Upper lobe of left lung (tissue), 4 donors: ENCODE data around the gene CAPN3.

Experiments
- EP300 ChIP-seq, 4 donors: sonication (generic); formaldehyde crosslinking; IDR thresholded peaks; one replicate each; pipeline ENCODE4 v1.5.1; 2017; ENCODE audit warnings: antibody characterized with exemption in 4 of 4, control low read depth in 2 of 4
- POLR2A ChIP-seq, 4 donors: fragments of 450-650 bp; IDR thresholded peaks; one replicate each; pipeline ENCODE4 v1.5.1; 2016 to 2017; ENCODE audit warnings: antibody characterized with exemption in 4 of 4, mild to moderate bottlenecking in 2 of 4
- POLR2AphosphoS5 ChIP-seq, 2 donors: sonication (generic); formaldehyde crosslinking; IDR thresholded peaks; one replicate each; pipeline ENCODE4 v1.5.1; 2017; ENCODE audit warnings: antibody characterized with exemption in 2 of 2
- TF ChIP-seq, protein P1 (sequence below), 6 experiments: fragments of 450-650 bp in 4 of 6; fragments of 200-600 bp in 2 of 6; sonication (generic) in 2 of 6; IDR thresholded peaks; one replicate each; pipeline ENCODE4 v1.5.1; 2016 to 2019; ENCODE audit warnings: antibody characterized with exemption in 6 of 6

DNA sequence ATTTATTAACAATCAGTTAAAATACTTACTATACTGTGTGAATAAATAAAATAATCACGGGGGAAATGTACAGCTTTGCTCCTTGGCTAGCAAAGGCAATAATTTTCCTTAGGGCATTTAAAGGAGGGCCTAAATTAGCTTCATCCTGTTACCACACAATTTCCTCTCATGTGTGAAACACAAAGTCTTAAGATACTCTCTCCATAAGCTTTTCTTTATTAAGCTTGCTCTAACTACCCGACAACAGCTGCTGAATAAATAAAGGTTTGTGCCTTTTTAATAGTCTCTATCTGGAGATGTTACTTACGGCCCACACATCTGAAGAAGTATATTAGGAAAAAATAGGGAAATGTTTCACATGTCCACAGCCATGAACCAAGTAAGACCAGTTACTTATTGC is 102.0 kb downstream of the CAPN3 start:
- TF ChIP-seq POLR2A (IDR thresholded peaks at IDR 0.05) (no peak), POLR2AphosphoS5 (IDR thresholded peaks at IDR 0.05) (no peak), EP300 (IDR thresholded peaks at IDR 0.05) (no peak)
- TF ChIP-seq, protein P1, sequence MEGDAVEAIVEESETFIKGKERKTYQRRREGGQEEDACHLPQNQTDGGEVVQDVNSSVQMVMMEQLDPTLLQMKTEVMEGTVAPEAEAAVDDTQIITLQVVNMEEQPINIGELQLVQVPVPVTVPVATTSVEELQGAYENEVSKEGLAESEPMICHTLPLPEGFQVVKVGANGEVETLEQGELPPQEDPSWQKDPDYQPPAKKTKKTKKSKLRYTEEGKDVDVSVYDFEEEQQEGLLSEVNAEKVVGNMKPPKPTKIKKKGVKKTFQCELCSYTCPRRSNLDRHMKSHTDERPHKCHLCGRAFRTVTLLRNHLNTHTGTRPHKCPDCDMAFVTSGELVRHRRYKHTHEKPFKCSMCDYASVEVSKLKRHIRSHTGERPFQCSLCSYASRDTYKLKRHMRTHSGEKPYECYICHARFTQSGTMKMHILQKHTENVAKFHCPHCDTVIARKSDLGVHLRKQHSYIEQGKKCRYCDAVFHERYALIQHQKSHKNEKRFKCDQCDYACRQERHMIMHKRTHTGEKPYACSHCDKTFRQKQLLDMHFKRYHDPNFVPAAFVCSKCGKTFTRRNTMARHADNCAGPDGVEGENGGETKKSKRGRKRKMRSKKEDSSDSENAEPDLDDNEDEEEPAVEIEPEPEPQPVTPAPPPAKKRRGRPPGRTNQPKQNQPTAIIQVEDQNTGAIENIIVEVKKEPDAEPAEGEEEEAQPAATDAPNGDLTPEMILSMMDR (IDR thresholded peaks at IDR 0.05): no peak
